NCI-H1436 (cell line): ENCODE results near the gene SPDEF.

Source experiments
- DNase-seq: peaks from one replicate; lab custom pipeline; 2025; lab: John Stamatoyannopoulos, UW

Gene SPDEF

GRCh38 chr6:34527751-34528670 lies 28.1 kb downstream of the SPDEF start:
- DNase-seq = no peak

- peak; percentile 93 for DNase-seq
Observed at GRCh38 chr6:34526992-34527728, 29.0 kb downstream of the SPDEF start.

GRCh38 chr6:34526241-34526972 lies 29.7 kb downstream of the SPDEF start:
- no peak for DNase-seq

- DNase-seq = no peak
Observed at GRCh38 chr6:34525431-34526175, 30.5 kb downstream of the SPDEF start.

- DNase-seq = no peak
Observed at GRCh38 chr6:34524971-34525370, 31.2 kb downstream of the SPDEF start.

- no peak for DNase-seq
Observed at GRCh38 chr6:34524499-34524898, 31.6 kb downstream of the SPDEF start.

GRCh38 chr6:34523441-34524206 lies 32.5 kb downstream of the SPDEF start:
- DNase-seq = no peak

GRCh38 chr6:34522761-34523160 lies 33.4 kb downstream of the SPDEF start:
- DNase-seq = no peak

GRCh38 chr6:34521463-34522285 lies 34.5 kb downstream of the SPDEF start:
- no peak for DNase-seq

- DNase-seq = no peak
Observed at GRCh38 chr6:34520645-34521462, 35.3 kb downstream of the SPDEF start.

GRCh38 chr6:34519971-34520644 lies 36.0 kb downstream of the SPDEF start:
- DNase-seq = no peak

- no peak for DNase-seq
Observed at GRCh38 chr6:34518669-34519365, 37.3 kb downstream of the SPDEF start.

- no peak for DNase-seq
Observed at GRCh38 chr6:34517966-34518365, 38.2 kb downstream of the SPDEF start.

GRCh38 chr6:34517461-34517881 lies 38.7 kb downstream of the SPDEF start:
- no peak for DNase-seq

- no peak for DNase-seq
Observed at GRCh38 chr6:34516391-34517324, 39.5 kb downstream of the SPDEF start.

GRCh38 chr6:34515473-34516387 lies 40.4 kb downstream of the SPDEF start:
- DNase-seq = no peak
